PFSK-1 (cell line): ENCODE results near the gene OR52D1.

Experiments used
- FOXP2 ChIP-seq: optimal IDR thresholded peaks from 2 replicates; pipeline ENCODE3; 2011; ENCODE audit warnings: borderline replicate concordance, control low read depth, inconsistent platforms; ENCODE audit not compliant: insufficient read depth; ENCODE audit errors: extremely low read length, extremely low read depth
- POLR2AphosphoS5 ChIP-seq: IDR thresholded peaks from 2 replicates; pipeline ENCODE4 v1.6.1; 2012; ENCODE audit warnings: low read depth, mild to moderate bottlenecking, control low read depth, low read length, moderate library complexity
- SIN3A ChIP-seq: IDR thresholded peaks from 2 replicates; pipeline ENCODE4 v1.6.1; 2012; ENCODE audit warnings: mild to moderate bottlenecking, low read length, moderate library complexity, borderline replicate concordance; ENCODE audit not compliant: insufficient read depth
- TAF1 ChIP-seq: IDR thresholded peaks from 2 replicates; pipeline ENCODE4 v1.6.1; 2012; ENCODE audit warnings: low read length, control low read depth, borderline replicate concordance; ENCODE audit not compliant: insufficient read depth
- TF ChIP-seq, protein P1 (sequence below), 2 experiments: IDR thresholded peaks; 2 replicates each; pipeline versions ENCODE4 v1.6.1 to v1.8.0; 2011 to 2012; ENCODE audit warnings: low read depth in 2 of 2, low read length in 2 of 2, control low read depth in 1 of 2, inconsistent platforms in 1 of 2, mild to moderate bottlenecking in 1 of 2, moderate library complexity in 1 of 2; ENCODE audit not compliant: insufficient read depth in 1 of 2

The OR52D1 gene

DNA sequence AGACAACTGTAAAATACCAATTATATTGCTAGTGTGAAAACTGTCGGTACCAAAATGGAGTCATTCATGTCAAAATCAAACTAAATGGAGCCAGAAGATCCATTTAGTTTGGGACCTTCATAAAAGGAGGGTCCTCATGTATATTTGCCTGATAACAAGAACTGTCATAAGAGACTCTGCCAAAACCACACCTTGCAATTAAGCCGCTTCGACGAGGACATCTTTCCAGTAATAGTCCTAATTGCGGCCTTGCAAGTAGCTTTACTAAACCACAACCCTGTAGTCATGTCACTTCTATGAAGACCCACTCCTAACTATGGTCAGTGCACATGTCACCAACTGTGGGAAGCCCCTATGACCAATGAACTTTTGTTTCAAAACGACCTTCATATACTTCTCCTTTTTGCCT is 11.9 kb downstream of the OR52D1 start:
- TF ChIP-seq SIN3A, result no peak
- TF ChIP-seq, protein P1, sequence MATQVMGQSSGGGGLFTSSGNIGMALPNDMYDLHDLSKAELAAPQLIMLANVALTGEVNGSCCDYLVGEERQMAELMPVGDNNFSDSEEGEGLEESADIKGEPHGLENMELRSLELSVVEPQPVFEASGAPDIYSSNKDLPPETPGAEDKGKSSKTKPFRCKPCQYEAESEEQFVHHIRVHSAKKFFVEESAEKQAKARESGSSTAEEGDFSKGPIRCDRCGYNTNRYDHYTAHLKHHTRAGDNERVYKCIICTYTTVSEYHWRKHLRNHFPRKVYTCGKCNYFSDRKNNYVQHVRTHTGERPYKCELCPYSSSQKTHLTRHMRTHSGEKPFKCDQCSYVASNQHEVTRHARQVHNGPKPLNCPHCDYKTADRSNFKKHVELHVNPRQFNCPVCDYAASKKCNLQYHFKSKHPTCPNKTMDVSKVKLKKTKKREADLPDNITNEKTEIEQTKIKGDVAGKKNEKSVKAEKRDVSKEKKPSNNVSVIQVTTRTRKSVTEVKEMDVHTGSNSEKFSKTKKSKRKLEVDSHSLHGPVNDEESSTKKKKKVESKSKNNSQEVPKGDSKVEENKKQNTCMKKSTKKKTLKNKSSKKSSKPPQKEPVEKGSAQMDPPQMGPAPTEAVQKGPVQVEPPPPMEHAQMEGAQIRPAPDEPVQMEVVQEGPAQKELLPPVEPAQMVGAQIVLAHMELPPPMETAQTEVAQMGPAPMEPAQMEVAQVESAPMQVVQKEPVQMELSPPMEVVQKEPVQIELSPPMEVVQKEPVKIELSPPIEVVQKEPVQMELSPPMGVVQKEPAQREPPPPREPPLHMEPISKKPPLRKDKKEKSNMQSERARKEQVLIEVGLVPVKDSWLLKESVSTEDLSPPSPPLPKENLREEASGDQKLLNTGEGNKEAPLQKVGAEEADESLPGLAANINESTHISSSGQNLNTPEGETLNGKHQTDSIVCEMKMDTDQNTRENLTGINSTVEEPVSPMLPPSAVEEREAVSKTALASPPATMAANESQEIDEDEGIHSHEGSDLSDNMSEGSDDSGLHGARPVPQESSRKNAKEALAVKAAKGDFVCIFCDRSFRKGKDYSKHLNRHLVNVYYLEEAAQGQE (IDR thresholded peaks at IDR 0.05; ENCODE audit: insufficient read depth in 1 of 2, low read depth in 2 of 2, low read length in 2 of 2), result no peak
- TF ChIP-seq TAF1, result no peak
- TF ChIP-seq POLR2AphosphoS5, result no peak
- no peak for TF ChIP-seq FOXP2

DNA sequence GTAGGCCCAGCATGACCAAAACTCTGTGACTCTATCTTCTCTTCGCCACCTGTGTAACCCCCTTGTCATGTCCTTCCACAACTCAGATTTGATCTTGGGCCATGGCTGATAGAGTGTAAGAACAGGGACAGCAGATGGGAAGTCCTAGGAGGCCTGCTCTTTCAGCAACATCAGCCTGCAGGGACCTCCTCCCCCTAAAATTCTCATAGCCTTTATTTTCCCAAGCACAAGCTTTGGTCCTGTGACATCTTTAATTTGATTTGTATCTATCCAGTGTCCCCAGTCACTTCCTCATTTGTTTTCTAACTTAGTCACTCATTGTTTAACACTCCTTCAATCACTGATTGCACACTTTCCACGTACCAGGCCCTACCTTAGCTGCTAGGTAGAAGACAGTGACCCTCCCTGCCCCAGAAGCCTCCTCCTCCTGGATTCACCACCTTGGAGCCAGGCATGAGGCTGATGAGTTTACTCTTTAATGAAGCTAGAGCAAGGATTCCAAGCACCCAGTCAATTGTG is 16.0 kb downstream of the OR52D1 start:
- TF ChIP-seq, protein P1 (IDR thresholded peaks at IDR 0.05; ENCODE audit: insufficient read depth in 1 of 2, low read depth in 2 of 2, low read length in 2 of 2), result no peak
- no peak for TF ChIP-seq FOXP2
- no peak for TF ChIP-seq POLR2AphosphoS5
- TF ChIP-seq SIN3A, result no peak
- no peak for TF ChIP-seq TAF1

DNA sequence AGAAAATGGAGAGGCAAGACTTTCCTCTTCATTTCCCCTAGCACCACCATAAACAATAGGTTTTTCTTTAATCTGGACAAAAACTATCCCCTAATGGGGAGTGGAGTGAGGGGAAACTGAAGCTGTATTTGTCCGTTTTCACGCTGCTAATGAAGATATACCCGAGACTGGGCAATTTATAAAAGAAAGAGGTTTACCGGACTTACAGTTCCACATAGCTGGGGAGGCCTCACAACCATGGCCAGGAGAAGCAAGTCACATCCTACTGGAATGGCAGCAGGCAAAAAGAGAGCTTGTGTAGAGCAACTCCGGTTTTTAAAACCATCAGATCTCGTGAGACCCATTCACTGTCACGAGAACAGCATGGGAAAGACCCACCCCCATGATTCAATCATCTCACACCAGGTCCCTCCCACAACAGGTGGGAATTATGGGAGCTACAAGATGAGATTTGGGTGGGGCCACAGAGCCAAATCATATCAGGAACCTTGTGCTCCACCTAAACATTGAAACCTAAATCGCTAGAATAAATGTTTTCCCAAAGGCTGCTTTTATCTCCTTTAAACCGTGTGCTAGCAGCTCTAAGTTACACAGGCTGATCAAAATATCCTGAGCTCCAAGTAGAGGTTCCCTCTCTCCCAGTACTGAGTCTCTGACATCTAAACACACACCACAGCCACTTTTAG is 17.0 kb downstream of the OR52D1 start:
- peak; percentile 42; the same call in 1 of the 2 replicates for TF ChIP-seq TAF1
- TF ChIP-seq POLR2AphosphoS5, result no peak

DNA sequence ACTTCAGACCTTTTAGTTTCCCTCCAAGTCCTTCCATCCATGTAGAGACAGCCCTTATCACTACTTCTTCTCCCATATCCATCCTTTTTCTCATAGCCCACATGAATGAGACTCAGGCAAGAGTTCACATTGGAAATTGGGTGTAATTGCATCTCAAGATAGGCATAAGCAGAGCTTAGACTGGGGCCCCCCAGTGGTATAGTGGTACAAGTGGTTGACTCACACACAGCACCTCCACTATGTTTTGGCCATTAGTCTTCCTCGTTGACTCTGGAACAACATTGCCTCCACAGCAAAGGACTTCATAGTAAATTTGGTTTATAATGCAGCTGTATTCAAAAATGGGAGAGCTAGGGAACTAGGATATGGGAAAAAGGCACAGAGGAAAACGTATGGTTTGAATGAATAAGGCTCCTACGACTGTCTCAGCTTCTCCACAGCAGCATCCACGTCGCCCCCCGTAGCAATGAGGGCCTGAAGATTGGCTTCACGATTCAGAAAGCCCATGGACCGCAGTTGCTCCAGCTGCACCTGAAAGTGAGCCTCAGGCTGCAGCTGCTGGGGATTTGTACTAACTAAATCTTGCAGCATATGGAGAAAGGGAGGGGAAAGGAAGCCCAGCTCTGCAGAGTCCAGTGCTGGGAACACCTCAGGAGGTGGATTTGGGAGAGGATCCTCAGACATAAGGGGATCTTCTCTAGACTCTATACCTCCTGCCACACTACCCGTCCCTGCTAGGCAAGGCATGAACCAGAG is 18.9 kb downstream of the OR52D1 start:
- TF ChIP-seq, protein P1 (IDR thresholded peaks at IDR 0.05; ENCODE audit: insufficient read depth in 1 of 2, low read depth in 2 of 2, low read length in 2 of 2), result no peak
- TF ChIP-seq FOXP2 (no peak), TAF1 (no peak), SIN3A (no peak), POLR2AphosphoS5 (no peak)

DNA sequence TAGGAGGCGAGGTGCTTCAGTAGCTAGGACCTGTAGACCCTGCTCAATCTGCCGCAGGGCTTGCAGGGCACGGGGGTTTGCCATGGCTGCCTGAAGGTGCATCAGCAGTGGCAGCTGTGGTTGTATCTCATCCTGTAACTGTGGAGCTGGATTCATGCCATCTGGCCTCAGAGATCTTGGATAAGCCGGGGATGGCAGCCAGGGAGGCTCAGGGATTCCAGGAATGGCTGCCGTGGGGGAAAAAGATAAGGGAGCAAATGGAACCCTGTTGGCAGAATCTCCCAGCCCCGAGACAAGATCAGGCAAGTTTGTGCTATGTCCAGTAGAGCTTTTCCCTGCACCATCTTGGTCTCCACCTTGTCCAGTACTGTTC is 19.4 kb downstream of the OR52D1 start:
- TF ChIP-seq POLR2AphosphoS5 (no peak), TAF1 (no peak), FOXP2 (no peak), SIN3A (no peak)
- TF ChIP-seq, protein P1 (IDR thresholded peaks at IDR 0.05; ENCODE audit: insufficient read depth in 1 of 2, low read depth in 2 of 2, low read length in 2 of 2), result no peak
